GM18508 (cell line): ENCODE results near the gene LRRC49.
"Not testable (repeated sequence)": the region's sequence is repeated elsewhere in the genome, so short reads cannot be mapped to it uniquely, and the experiment has no call there.

Experiments used
- ATAC-seq: cut with Tn5 transposase; IDR thresholded peaks from one replicate; pipeline ENCODE4 v1.9.1; 2021; ENCODE audit warnings: moderate number of reproducible peaks; ENCODE audit not compliant: insufficient read depth, unreplicated experiment

The LRRC49 gene

DNA sequence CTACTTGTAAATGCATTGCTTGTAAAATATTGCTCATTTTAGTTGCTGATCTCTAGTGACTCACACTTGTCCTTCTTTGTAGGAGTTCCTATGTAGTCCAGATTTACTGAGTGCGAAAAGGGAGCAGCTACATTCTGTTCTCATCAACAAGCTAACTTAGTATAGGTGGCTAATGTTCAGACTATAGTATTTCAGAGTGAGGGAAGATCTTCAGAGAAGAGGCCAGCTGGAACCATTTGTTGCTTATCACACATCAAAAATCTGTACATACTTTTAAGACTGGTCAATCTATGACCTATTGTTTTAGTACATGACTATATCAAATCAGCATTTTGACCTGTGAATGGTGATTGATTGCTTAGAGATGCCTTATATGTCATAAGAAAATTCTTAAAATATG lies 151.4 kb downstream of the LRRC49 start:
- no peak for ATAC-seq

DNA sequence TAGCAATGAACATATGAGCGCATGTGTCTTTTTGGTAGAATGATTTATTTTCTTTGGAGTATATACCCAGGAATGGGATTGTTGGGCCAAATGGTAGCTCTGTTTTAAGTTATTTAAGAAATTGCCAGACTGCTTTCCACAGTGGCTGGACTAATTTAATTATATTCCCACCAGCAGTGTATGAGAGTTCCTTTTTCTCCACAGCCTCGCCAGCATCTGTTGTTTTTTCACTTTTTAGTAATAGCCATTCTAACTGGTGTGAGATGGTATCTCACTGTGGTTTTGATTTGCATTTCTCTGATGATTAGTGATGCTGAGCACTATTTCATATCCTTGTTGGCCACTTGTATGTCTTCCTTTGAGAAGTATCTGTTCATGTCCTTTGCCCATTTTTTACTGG lies 153.5 kb downstream of the LRRC49 start:
- ATAC-seq = not testable (repeated sequence)

DNA sequence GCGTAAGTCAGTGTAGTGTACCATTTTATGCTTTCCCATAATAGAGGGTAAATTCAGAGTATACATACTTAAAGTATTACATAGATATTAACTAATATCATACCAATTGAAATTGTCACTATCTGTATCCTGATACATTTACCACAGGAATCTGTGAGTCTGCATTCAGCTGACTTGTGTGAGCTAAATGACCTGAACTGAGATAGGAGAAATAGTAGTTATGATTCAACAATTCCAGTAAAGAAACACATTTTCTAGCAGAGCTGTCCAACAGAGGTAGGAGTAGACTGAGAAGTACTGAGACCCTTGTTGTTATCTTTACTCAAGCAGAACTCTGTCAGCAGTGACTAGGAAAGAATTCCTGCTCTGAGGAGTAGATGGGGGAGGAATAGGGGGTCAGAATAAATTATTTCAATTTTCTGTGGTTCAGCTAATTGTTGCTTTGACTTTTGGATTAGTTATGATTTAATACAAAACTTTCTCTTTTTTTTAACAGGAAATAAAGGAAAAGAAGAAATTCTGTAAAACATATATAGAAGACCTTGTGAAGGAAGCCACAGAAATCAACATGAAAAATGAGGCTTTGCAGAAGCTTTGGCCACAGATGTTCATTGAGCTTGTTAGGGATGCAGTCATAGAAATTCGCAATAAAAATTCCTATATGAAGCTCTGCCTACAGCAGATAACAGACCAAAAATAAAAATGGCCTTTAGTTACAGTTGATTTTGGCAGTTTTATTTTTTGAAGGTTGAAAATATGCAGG lies 156.5 kb downstream of the LRRC49 start:
- ATAC-seq = no peak

DNA sequence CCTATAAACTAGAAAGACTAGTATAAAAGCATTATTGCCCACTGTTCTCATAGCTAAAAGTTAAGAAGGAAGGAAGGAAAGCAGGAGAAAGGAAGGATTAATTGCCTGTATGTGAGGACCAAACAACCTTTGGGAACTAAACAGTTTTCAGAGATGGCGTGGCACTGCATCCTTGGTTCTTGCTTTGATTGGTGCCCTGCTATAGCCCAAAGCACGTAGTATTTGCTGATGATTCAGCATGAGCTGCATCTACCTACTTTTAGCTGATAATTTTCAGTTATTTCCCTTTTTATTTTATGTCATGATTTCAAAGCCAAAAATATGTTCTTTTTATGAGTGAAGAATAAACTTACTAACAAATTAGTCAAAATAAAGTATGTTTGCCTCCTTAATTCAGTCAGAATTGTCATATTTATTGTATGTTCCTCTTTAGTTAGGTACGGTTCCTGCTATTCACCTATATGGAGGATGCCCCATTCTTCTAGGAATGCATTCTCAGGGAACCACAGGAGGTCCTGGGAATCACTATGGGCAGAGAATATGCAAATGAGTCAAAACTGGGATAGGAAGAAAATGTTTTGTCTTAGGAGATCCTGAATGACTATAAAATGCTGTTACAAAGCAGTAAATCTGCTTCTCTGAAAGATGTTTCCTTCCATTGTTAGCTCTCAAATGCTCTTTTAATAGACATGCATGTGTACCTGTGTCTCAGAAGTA lies 157.2 kb downstream of the LRRC49 start:
- no peak for ATAC-seq

DNA sequence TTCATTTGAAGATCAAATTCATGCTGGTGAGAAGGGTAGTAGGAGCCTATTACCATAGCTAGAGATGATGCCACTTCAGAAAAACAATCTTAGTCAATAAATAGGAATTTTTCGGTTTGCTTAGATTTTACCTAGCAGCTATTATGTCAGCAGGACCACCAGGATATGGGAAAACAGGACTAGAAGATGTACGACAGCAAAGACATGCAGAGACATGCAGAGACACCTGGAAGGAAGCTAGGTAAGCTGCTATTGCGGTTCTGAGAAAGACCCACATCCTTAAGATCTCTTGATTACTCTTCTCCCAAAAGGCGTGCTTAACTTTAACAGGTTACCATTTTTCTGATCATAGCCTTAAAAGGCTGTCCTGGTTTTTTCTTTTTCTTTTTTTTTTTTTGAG lies 157.8 kb downstream of the LRRC49 start:
- no peak for ATAC-seq

DNA sequence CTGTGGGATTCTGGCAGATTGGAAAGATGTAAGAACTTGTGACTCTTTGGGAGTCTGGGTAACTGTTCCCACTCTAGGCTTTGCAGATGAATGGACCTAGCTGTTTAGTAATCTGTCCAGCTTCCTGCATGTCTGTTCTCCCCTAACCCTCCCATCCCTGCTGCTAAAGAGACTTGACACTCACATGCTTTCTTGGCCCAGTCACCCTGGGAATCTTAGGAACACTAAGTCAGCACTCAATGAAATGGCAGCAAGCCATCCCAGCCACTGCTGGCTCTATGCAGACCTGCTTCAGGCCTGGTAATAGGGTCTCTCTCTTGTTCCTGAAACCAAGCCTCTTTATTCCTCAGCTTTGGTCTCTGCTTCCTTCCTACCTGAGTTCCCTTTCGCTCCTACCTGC lies 158.9 kb downstream of the LRRC49 start:
- ATAC-seq = no peak

DNA sequence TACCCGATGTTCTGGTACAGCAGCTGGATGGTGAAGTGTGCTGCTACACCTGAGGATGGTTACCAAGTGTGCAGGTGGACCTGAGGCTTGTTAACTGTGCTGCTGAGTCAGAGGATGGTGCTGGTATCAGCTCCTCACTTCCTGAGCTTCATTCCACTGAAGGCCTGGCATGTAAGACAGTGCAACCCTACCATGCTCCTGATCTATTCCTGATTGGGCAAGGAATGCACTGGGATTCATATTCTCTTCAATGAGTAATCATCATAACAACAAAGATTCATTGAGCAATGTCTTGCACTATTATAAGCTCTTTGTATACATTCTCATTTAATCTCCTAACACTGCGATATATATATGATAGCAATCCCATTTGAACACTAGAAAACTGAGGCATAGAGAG lies 159.7 kb downstream of the LRRC49 start:
- no peak for ATAC-seq

DNA sequence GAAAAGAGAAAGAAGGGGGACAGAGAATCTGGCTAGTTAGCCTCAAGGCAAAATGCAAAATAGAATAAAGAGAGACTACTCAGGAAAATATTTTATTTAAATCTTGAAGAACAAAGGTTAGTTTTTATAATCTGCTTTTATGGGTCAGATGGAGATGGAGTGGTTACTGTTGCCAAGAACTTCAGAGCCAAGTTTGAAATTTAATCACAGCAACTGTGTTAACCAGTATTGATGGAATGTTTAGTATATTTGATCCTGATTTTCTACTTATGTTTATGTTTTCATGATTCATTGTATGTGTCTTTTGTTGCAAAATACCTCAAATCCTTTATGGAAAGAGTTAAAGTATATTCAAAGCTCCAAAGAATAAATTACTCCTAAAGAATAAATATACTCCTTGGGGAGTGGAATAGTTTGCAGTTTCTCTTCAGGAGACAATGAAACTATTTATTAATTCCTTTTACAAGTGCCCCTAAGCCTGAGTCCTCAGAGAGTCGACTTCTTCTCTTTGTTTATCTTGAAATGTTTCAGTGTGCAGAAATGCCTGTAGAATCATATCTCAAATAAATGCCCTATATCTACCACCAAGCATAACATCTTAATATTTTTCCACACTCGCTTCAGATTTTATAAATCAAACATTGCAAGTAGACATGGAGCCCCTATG lies 161.8 kb downstream of the LRRC49 start:
- no peak for ATAC-seq

DNA sequence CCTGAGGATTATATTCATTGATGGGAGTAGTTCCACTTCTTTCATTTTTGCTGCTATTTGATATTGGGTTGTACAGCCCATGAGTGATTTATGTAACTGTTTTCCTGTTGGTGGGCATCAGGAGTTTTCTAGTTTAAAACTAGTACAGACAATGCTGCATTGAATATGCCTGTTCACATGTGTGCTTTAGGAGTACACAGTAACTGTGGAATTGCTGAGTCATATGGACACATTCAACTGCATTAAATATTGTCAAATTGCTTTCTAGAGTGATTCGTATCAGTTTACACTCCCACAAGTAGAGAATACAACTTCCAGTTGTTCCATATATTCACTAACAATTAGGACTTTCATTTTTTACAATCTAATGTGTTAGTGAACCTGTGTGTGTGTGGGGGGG lies 162.8 kb downstream of the LRRC49 start:
- ATAC-seq = no peak

DNA sequence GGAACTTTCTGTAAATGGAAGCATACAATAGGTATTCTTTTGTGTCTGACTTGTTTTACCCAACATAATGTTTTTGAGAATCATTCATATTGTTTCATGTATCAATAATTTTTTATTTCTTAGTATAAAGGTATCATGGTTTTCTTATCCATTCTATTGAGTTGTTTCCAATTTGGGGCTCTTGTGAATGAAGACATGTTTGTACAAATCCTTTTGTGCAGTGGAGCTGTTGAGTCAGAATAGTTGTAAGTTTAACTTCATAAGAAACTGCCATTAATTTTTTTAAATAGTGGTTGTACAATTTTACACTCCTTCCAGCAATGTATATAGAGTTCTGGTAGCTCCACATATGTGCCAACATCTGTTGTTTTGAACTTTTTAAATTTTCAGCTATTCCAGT lies 163.5 kb downstream of the LRRC49 start:
- no peak for ATAC-seq

DNA sequence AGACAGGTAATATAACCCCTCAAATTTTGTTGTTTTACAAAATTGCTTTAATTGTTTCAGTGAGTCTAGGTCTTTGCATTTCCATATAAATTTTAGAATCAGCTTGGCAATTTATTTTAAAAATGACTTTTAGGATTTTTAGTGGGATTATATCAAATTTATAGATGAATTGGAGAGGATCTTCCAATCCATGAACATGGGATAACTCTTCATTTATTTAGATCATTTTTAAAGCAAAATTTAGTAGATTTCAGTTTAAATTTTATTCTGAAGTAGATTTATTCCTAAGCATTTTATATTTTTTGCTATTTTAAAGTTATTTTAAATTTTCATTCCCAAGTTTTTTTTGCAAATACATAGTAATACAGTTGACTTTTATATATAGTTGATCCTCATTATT lies 164.5 kb downstream of the LRRC49 start:
- ATAC-seq = no peak

DNA sequence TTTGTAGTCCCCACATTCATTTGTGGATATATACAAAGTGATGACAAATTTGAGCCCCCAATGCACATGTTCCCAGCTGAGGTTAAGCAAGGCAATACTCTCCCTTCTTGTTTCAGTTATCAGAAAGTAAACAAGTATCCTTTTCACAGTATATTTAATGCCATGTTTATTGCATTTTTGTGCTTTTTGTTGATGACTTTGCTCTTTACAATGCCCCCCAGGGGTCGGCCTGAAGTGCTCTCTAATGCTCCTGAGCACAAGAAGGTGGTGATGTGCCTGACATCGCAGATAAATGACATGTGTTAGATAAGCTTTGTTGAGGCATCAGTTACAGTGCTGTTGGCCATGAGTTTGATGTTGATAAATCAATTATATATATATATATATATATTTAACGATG lies 165.0 kb downstream of the LRRC49 start:
- no peak for ATAC-seq

DNA sequence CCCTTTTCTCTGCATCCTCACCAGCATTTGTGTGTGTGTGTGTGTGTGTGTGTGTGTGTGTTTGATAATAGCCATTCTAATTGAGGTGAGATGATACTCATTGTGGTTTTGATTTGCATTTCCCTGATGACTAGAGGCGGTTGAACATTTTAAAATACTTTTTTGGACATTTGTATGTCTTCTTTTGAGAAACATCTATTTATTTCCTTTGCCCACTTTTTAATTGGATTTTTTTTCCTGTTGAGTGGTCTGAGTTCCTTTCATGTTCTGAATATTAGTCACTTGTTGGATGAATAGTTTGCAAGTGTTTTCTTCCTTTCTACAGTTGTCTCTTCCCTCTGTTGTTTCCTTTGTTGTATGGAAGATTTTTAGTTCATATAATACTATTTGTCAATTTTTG lies 168.4 kb downstream of the LRRC49 start:
- ATAC-seq = no peak

DNA sequence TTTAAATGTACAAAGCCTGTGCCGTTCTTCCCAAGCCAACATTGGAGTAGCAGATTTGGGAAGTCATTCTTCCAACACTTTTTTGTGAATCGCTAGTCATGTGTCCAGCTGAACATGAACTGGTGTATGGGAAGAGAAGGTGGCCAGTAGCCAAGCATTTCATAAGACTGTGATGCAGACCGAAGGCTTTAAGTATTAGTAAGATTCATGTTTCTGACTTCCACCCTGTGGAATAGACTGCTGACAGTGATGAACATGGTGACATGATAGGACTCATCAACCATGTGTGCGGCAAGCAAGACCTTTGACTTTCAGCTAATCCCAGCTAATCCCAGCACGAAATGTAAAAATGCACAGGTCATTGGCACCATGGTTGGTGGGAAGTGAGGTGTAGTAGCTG lies 174.4 kb downstream of the LRRC49 start:
- ATAC-seq = no peak

DNA sequence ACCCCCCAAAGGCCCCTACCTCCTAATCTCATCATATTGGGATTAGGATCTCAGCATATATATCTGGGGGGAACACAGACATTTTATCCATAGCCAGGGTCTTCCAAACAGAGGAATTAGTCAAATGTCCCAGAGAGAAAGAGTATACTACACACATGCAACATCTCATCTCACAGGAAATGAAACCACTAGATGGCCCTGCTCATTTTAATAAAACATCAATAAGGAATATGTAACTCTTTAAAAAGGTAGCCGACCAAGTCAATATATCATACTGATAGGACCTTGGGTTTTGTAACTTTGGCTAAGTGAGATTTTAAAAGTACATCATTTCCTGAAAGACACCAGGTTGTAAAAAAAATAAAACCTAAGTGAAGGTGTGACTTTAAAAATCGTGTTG lies 177.1 kb downstream of the LRRC49 start:
- no peak for ATAC-seq

DNA sequence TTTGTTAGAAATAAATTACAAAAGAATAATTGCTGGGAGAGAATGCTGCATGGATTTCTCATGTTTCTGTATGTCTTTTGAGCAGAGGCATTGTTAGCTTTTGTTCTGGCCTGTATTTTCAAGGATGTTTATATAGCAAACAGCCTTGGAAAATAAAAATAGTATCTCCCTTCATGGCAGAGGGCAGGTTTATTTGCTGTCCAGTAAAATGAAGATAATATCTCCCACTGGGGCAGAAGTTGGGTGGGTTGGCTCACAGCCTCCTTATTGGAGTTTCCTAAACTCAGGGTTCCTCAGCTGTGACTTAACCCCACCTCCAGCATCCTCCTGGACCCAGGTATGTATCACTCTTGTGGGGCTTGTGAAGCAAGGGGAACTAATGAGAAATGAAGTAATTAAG lies 178.9 kb downstream of the LRRC49 start:
- no peak for ATAC-seq

DNA sequence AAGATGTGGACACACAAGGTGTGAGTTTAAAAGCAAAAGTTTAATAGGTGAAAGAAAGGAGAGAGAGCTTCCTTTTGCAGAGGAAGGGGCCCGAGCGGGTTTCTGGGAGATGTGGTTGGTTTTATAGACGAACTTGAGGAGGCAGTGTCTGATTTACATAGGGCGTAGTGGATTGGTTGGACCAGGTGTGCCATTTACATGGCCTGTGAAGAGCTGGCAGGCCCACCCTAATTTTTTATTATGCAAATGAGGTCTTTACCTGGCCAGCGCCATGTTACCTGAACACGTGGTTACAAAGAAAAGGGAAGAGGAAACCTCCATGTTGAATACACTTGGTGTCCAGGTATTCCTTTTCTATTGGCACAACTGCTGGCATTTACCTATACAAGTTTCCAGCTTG lies 179.8 kb downstream of the LRRC49 start:
- ATAC-seq = no peak

DNA sequence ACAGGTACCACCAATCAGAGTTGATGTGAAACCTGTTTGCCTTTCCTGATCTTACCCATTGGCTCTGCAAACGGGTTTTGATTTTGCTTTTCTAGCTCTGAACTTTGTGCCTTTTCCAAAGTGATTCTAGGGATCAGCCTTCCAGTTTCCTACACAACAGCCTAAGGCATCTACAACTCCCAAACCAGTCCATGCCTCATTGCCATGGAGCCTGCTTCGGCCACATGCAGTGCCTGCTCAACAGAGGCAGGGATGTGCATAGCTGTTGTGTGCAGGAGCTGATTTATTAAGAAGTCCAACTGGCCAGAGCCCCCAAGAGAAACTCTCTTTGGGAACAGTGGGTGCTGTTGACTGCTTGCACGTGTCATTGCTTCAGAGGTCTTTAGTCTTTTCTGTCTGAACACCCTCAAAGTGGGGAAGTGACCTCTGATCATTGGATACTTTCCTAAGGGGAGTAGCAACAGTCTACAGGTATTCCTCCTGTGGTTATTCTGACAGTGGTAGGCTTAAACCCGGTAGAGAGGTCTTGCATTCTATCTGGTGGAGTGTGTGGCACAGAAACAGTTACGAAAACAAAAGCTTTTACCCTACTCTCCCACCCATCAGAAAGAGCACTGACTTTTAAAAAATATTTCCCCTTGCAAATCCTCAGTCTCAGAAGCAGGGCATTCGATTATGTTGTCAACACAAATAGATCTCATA lies 186.0 kb downstream of the LRRC49 start:
- no peak for ATAC-seq

DNA sequence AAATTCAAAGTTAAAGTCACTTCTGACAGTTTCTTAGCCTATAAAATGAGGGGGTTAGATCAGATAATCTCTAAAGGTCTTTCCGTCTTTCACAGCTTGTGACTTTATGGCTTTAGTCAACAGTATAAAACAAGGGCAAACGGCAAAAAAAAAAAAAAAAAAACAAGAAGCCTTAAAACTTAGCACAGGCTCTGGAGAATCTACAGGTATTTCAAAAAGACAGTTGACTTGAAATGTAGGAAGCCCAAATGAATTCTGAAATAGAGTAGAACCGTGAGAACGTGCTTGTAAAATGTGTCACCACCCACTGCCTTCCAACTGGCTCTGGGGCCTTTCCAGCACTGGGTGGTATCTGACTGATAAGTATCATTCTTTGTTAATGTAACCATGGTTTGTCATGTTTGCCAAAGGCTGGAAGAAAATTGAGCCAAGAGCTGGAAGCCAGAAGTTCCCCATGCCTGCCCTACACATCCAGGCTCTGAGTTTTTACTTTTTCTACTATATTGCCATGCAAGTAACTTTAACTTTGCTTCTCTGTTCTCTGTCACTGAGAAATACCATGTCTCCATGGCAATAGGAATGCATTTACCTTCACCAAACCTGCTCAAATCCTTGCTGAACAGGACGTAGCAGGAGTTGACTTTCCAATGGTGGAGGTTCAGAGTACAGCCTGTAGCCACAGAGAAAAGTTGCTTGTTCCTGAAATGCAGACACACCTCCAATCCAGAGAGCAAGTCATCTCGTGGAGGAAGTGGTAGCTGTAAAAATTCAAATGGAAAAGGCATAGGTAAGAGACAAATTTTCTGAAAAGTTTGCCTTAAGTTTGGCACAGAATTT lies 186.8 kb downstream of the LRRC49 start:
- no peak for ATAC-seq

DNA sequence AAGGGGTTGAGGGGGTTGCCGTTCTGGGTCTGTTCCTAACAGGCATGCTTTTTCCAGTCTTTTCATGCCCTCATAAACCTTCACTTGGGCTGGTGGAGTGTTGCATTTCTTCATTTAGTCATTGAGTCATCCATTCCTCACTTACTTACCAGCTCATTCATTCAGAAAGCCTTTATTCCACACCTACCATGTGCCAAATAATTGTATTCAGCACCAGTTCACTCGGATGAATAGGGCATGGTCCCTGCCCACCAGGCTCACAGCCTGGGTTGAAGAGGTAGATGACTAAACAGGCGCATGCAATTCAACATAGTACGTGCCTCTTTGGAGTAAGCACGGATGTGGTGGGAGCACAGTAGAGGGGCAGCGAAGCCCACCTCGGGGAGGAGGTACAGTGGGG lies 187.5 kb downstream of the LRRC49 start:
- ATAC-seq = no peak
